Measurements from ENCODE around the gene CKAP2L. TPM values are rescaled to one million over a fixed set of nuclear protein-coding genes. Genes with fewer than 3 reads are reported as not detected.

Gene CKAP2L
- total RNA-seq, 1 donor from 2014 or later, result 0.30 TPM

GRCh38 chr2:112692495-112692911 is 71.9 kb downstream of the CKAP2L start:
- intact Hi-C loops (cut with DNase I), result no loop called here
- DNase-seq (ENCODE audit: low spot score), result peak; percentile 87

- no peak for DNase-seq (ENCODE audit: low spot score)
- intact Hi-C loops (cut with DNase I), result loop anchor here (2.0 kb wide), 1 partner anchor 65 kb away; no protein-coding TSS in a partner anchor
Measured at GRCh38 chr2:112691881-112692281, 72.5 kb downstream of the CKAP2L start.

- intact Hi-C loops (cut with DNase I), result loop anchor here (2.0 kb wide), 1 partner anchor 64 kb away; no protein-coding TSS in a partner anchor
Measured at GRCh38 chr2:112690853-112691401, 73.5 kb downstream of the CKAP2L start.

GRCh38 chr2:112688086-112688880 is 76.1 kb downstream of the CKAP2L start:
- DNase-seq (ENCODE audit: low spot score), result no peak
- intact Hi-C loops (cut with DNase I), result loop anchor here (5.0 kb wide), 1 partner anchor 86 kb away; no protein-coding TSS in a partner anchor

More at GRCh38 chr2:112690853-112691401, 73.5 kb downstream of the CKAP2L start:
- DNase-seq (ENCODE audit: low spot score), result peak; percentile 86

- no peak for DNase-seq (ENCODE audit: low spot score)
- intact Hi-C loops (cut with DNase I), result loop anchor here (5.0 kb wide), 1 partner anchor 85 kb away; no protein-coding TSS in a partner anchor
Measured at GRCh38 chr2:112687522-112687921, 76.9 kb downstream of the CKAP2L start.

Other genes starting within 250 kb of the CKAP2L start
- gene POLR1B, start 222.1 kb downstream of the CKAP2L start, total RNA-seq, result 10.1 TPM
- 24.9 TPM for gene CHCHD5, start 180.0 kb downstream of the CKAP2L start, total RNA-seq
- gene SLC20A1, start 118.7 kb downstream of the CKAP2L start, total RNA-seq, result 26.1 TPM
- not detected for gene NT5DC4, start 43.6 kb downstream of the CKAP2L start, total RNA-seq
- not detected for gene IL1A, start 19.9 kb upstream of the CKAP2L start, total RNA-seq
- gene IL1B, start 72.2 kb upstream of the CKAP2L start, total RNA-seq, result 0.48 TPM
- not detected for gene IL37, start 146.6 kb upstream of the CKAP2L start, total RNA-seq
- gene IL36G, start 213.4 kb upstream of the CKAP2L start, total RNA-seq, result not detected
- gene IL36A, start 240.8 kb upstream of the CKAP2L start, total RNA-seq, result not detected

All from cardiac septum (tissue), 1 donor.